ENCODE measurements around the gene RRAGD. TPM values are rescaled to one million over a fixed set of nuclear protein-coding genes. Genes with fewer than 3 reads are reported as not detected.

The RRAGD gene
- total RNA-seq, 1 experiment from 2014 or later = 27.8 TPM

DNA sequence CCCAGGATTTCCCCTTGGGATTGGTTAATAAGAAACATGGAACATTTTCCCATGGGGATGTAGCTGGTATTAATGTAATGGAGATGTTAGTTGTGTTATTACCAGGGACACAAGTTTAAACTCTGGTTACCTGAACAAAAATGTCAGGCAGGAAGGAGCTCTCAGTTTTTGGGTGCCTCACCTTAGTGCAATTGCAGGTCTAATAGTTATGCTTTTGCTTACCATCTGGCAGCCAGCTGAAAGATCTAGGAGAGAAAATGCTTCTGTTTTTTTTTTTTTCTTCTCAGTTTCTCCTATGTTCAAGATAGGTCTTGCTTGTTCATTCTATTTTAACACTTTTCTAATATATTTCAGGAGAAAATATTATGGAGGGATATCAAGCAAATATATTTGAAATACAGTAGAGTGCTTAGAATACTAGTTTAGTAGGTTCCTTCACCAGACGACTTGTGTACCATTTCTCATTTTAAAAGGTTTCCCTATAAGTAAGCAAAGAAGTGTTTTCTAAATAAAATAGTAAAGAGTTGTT, 55.4 kb downstream of the RRAGD start:
- in situ Hi-C loops (cut with HindIII; ENCODE audit: low pct_unique_long_range_greater_than_20kb, low sequenced_read_pairs) = no loop called here
- intact Hi-C loops (cut with micrococcal nuclease; ENCODE audit: unreplicated experiment) = no loop called here
- no peak for TF ChIP-seq POLR2AphosphoS5 (IDR thresholded peaks at IDR 0.05; ENCODE audit: low read depth, low read length)
- no peak for TF ChIP-seq SIN3A (IDR thresholded peaks at IDR 0.05; ENCODE audit: borderline replicate concordance, insufficient read depth, low read depth, low read length)
- TF ChIP-seq, protein P1, sequence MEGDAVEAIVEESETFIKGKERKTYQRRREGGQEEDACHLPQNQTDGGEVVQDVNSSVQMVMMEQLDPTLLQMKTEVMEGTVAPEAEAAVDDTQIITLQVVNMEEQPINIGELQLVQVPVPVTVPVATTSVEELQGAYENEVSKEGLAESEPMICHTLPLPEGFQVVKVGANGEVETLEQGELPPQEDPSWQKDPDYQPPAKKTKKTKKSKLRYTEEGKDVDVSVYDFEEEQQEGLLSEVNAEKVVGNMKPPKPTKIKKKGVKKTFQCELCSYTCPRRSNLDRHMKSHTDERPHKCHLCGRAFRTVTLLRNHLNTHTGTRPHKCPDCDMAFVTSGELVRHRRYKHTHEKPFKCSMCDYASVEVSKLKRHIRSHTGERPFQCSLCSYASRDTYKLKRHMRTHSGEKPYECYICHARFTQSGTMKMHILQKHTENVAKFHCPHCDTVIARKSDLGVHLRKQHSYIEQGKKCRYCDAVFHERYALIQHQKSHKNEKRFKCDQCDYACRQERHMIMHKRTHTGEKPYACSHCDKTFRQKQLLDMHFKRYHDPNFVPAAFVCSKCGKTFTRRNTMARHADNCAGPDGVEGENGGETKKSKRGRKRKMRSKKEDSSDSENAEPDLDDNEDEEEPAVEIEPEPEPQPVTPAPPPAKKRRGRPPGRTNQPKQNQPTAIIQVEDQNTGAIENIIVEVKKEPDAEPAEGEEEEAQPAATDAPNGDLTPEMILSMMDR (IDR thresholded peaks at IDR 0.05) = no peak
- no peak for TF ChIP-seq TCF7L2 (IDR thresholded peaks at IDR 0.05; ENCODE audit: low read depth, low read length)
- TF ChIP-seq, protein P2, sequence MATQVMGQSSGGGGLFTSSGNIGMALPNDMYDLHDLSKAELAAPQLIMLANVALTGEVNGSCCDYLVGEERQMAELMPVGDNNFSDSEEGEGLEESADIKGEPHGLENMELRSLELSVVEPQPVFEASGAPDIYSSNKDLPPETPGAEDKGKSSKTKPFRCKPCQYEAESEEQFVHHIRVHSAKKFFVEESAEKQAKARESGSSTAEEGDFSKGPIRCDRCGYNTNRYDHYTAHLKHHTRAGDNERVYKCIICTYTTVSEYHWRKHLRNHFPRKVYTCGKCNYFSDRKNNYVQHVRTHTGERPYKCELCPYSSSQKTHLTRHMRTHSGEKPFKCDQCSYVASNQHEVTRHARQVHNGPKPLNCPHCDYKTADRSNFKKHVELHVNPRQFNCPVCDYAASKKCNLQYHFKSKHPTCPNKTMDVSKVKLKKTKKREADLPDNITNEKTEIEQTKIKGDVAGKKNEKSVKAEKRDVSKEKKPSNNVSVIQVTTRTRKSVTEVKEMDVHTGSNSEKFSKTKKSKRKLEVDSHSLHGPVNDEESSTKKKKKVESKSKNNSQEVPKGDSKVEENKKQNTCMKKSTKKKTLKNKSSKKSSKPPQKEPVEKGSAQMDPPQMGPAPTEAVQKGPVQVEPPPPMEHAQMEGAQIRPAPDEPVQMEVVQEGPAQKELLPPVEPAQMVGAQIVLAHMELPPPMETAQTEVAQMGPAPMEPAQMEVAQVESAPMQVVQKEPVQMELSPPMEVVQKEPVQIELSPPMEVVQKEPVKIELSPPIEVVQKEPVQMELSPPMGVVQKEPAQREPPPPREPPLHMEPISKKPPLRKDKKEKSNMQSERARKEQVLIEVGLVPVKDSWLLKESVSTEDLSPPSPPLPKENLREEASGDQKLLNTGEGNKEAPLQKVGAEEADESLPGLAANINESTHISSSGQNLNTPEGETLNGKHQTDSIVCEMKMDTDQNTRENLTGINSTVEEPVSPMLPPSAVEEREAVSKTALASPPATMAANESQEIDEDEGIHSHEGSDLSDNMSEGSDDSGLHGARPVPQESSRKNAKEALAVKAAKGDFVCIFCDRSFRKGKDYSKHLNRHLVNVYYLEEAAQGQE (IDR thresholded peaks at IDR 0.05; ENCODE audit: insufficient read depth in 1 of 2, low read depth in 2 of 2, low read length in 1 of 2) = no peak
- Histone ChIP-seq H3K4me1 (ENCODE audit: control insufficient read depth, insufficient read depth, low read length) (0 out of 2 replicates have a peak, but pooled peaks cover 4% of the 10 kb centered on the region), H3K9me3 (ENCODE audit: control insufficient read depth, insufficient read depth, low read depth, low read length) (no peaks in the 10 kb centered on the region), H3K4me3 (ENCODE audit: low read depth in 2 of 2, low read length in 2 of 2) (no peak overlapping the region), H3K27me3 (ENCODE audit: control insufficient read depth, insufficient read depth, low read length) (no peaks in the 10 kb centered on the region), H3K36me3 (ENCODE audit: control insufficient read depth, insufficient read depth, low read length) (no peaks in the 10 kb centered on the region), H3K27ac (ENCODE audit: low read length) (no peak overlapping the region)
- ChIA-PET CTCF (interaction anchor here (1.7 kb wide), 1 partner anchor 15 kb away, joined by 5 read pairs; no protein-coding TSS in a partner anchor), POLR2A (interaction anchor here (0.6 to 0.7 kb wide), 2 partner anchors 276 to 1948 kb away, joined by 3 to 5 read pairs; no protein-coding TSS in a partner anchor)
- BruUV-seq (replicated peaks) = no TSS peak
- DNase-seq (ENCODE audit: low read depth, low spot score) = no peak
- ATAC-seq = no peak

- POLR2A ChIA-PET = interaction anchor here (0.5 to 0.7 kb wide), 4 partner anchors 10 to 55 kb away, joined by 3 to 6 read pairs (median 3); no protein-coding TSS in a partner anchor
- in situ Hi-C loops (cut with HindIII; ENCODE audit: low pct_unique_long_range_greater_than_20kb, low sequenced_read_pairs) = no loop called here
- BruUV-seq (replicated peaks) = no TSS peak
Observed at GRCh38 chr6:89355511-89356194, 56.4 kb downstream of the RRAGD start.

More at GRCh38 chr6:89355511-89356194, 56.4 kb downstream of the RRAGD start:
- intact Hi-C loops (cut with micrococcal nuclease; ENCODE audit: unreplicated experiment) = no loop called here
- no peak for DNase-seq (ENCODE audit: low read depth, low spot score)
- H3K4me3 ChIP-seq (ENCODE audit: low read depth in 2 of 2, low read length in 2 of 2) = no peak overlapping the region
- no peak for ATAC-seq
- H3K4me1 ChIP-seq (ENCODE audit: control insufficient read depth, insufficient read depth, low read length) = peaks cover 8% of the 10 kb centered on the region
- no peak for TF ChIP-seq SIN3A (IDR thresholded peaks at IDR 0.05; ENCODE audit: borderline replicate concordance, insufficient read depth, low read depth, low read length)
- TF ChIP-seq, protein P2 (IDR thresholded peaks at IDR 0.05; ENCODE audit: insufficient read depth in 1 of 2, low read depth in 2 of 2, low read length in 1 of 2) = no peak
- TF ChIP-seq TCF7L2 (IDR thresholded peaks at IDR 0.05; ENCODE audit: low read depth, low read length) = no peak
- TF ChIP-seq, protein P1 (IDR thresholded peaks at IDR 0.05) = no peak
- H3K36me3 ChIP-seq (ENCODE audit: control insufficient read depth, insufficient read depth, low read length) = no peaks in the 10 kb centered on the region
- no peaks in the 10 kb centered on the region for H3K9me3 ChIP-seq (ENCODE audit: control insufficient read depth, insufficient read depth, low read depth, low read length)
- H3K27ac ChIP-seq (ENCODE audit: low read length) = no peak overlapping the region
- CTCF ChIA-PET = interaction anchor here (0.7 to 1.0 kb wide), 2 partner anchors 43 to 49 kb away, joined by 3 to 4 read pairs; no protein-coding TSS in a partner anchor
- no peaks in the 10 kb centered on the region for H3K27me3 ChIP-seq (ENCODE audit: control insufficient read depth, insufficient read depth, low read length)

Data from Panc1 (cell line).